HG02870 (cell line): Measurements from ENCODE around the gene ADCY5.

Experiments
- ATAC-seq: cut with Tn5 transposase; IDR thresholded peaks from one replicate; pipeline ENCODE4 v1.9.1; 2021; ENCODE audit warnings: mild to moderate bottlenecking, moderate library complexity; ENCODE audit not compliant: unreplicated experiment

Gene ADCY5

DNA sequence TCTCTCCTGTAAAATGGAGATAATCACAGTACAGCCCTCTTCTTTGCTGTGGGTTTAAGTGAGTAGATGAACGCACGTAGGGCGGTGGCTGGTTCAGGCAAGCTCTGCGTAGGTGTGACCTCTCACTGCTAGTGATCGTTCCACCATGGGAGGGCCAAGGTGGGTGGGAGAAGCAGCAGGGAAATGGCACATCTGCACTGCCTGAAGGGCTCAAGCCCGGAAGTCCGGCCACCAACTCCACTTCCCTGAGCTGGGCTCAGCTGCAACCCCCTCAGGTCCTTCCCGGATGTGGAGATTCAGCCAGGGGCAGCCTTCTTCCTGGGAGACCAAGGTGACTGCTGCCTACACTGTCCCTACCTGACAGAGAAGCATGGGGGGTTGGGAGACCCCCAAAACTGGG lies 102.9 kb downstream of the ADCY5 start:
- no peak for ATAC-seq

DNA sequence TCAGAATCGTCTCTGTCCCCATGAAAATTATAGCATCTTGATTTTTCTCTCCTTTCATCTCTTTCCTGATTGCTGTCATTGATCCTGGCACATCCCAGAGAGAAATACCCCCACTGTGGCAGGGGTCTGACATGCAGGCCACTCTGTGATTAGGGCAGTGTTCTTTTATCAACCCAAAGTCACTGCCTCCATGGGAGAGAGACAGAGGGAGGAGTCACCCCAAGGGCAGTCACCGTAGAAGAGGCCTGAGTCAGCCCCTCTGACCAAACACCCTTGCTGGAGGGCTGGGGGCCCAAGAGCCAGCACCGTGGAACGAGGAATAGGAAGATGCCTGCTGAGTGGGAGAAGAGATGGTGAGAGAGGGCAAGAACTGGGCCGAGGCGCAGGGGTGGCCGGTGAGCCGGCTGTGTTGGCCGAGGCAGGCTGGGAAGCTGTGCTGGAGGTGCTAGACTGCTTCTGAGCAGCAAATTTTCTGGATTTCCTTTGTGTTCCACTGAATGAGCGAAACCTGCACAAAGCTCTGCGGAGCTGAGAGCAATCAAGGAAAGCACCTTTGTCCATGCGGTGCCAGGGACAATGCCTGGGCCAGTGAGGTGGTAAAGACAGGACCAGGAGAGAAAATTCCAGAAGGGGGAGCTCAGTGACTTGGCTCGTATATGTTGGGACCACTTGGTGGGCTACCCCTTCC lies 103.8 kb downstream of the ADCY5 start:
- ATAC-seq = no peak

DNA sequence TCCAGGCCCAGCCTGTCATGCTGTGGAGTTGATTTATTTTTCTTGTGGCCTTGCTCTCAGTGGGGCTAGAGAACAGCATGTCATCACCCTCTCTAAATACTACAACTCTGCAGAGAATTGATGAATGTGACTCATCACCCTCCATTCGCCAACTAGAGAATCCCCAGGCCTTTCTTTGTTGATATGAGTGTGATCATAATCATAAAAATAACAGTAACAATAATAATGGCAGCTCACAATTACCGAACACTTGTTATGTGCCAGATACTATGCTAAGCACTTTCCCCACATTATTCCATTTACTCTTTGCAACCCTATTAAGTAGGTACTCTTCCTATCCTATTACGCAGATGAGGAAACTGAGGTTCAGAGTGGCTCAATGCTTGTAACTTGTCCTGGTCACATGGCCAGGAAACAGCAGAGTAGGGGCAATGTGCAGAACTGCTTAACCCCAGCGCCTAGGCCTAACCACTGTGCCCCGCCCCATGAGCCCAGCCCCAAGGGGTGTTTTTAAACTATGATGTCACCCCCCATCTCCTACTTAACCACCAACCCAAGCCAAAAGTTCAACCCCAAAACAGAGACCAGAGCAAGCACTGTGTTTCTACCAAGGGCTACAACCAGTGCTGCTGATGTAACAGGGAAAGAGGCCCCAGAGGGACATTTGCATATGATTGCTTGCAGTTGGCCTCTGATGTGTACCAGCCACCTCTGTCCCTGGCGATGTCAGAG lies 104.5 kb downstream of the ADCY5 start:
- no peak for ATAC-seq

DNA sequence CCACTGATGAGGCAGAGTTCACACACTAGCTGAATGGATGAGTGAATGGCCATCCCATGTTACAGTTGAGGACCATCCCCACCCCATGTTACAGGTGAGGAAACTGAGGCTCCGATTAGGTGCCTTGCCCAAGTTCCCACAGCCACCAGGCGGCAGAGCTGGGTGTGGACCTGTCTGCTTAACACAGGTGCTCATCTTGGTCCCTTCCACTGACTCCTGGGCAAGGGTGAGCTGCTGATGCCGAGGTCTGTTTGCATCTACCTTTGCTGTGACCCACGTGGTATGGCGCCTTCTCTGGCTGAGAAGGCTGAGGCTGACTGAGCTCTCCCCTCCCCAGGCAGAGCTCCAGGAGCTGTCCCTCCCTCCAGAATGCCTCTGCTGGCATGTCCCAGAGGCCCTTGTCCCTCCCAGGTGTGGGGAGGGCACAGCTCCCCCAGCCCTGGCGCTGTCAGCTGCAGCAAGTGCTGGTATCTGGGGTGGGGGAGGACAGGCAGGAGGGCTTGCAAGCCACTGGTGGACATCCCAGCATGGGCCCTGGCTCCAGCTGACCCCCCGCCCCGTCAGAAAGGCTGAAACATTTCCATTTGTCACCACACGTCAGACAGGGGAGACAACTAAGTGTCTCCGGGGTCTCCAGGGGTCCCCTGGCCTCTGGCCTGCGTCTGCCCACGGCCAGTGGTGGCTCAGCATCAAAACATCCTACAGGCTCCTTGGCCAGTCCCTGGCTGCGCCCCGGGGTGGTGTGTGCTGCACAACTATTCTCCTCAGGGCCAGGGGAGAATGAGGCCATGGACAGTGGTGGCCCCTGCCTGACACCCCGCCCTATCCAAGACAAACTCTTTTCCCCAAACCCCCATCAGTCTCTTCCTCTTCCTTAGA lies 105.4 kb downstream of the ADCY5 start:
- ATAC-seq = no peak

DNA sequence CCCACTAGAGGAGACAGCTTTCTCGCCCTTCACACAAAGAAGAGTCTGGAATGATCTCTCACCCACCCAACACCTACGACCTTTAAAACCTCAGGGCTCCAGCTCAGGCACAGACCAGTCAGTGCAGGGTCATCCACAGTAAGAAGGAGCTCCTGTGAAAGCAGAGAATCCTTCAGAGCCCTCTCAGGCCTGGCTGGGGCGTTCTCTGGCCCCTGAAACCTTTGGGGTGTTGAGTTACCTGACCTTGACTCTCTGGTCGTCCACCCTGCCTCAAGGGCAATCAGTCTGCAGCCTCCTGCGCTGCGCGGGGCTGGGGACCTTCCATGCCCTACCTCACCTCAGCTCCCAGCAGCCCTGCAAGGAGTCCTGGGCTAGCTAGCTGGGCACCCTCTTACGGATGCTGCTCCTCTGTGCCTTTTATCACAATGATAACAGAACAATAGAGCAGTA lies 106.2 kb downstream of the ADCY5 start:
- ATAC-seq = no peak

DNA sequence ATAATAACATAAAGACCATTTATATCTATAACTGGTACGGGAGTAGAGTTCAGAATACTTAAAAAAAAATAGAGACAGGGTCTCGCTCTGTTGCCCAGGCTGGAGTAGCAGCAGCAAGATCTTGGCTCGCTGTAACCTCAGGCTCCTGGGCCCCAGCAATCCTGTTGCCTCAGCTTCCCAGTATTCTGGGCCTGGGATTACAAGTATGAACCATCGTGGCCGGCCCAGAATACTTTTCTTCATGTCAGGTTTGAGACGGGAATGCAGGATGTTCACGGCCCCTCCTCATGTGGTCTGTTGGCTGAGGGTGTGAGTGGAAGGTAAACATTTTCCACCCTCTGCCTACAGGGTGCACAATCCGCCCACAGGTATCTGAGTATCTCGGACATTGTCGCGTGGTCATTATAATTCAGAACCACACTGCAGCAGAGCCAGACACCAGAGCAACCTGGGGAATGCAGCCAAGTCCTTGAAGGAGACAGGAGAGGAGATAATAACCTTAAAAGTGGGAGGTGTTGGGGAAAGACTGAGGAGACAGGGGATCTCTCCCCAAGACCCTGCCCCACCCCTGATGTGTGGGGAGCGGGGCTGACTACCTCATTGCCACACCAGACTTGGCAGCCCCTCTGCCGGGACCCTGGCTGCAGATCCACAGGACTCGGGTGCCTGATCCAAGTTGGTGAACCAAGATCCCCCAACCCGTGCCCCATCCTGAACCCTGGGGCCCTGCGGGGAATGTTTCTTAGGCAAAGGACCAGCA lies 106.8 kb downstream of the ADCY5 start:
- ATAC-seq = no peak

DNA sequence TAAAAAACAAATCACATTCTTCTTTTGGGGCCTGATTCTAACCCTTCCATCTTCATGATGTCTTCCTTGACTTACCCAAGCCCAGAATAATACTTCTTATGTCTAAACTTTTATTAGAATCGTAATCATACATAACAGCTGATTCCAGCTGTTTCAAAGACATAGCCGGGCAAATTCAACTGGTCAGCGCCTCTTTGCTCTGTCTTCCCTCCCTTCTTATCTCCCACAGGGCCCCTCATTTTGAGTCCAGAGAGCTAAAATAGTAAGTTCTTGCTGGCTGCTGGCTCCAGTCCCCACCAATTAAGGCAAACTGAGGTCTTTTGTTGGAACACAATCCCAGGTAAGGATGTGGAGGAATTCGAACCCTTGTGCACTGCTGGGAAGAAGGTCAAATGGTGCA lies 108.6 kb downstream of the ADCY5 start:
- ATAC-seq = no peak

DNA sequence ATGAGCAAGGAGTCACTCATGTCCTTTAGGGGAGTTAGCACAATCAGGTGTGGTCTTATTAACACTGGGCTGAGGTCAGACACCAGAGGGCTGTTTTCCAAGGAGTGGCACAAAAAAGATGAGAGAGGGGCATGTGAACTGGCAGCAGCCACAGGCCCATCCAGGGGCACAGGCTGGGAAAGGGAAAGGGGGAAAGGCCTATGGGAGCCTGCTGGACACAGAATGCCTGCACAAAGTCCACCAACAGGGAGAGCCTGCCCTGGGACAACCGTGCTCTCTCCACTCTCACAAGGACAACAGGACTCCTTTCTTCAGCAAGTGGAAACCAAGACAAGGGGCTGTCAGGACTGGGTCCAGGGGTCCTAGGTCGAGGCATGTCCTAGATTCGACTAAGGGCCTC lies 109.6 kb downstream of the ADCY5 start:
- ATAC-seq = no peak

DNA sequence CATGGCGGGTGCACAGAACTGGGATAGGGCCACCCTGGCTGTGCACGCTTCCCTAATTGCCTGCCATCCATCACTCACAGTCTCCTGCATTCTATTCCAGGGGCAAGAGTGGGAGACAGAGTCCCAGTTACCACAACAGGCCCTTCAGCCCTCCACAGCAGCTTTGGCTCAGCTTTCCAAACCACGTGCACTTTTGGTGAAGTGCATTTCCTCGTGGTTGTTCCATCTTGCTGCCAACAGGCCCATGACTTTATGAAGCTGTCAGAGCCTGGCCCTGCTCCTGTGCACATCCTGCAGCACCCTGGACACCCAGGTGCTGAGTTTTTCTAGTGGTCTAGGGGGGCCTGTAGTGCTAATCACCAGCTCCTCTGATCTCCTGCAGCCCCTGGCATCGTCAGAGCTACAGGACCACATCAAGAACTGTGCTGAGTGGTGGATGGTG lies 110.2 kb downstream of the ADCY5 start:
- ATAC-seq = no peak

DNA sequence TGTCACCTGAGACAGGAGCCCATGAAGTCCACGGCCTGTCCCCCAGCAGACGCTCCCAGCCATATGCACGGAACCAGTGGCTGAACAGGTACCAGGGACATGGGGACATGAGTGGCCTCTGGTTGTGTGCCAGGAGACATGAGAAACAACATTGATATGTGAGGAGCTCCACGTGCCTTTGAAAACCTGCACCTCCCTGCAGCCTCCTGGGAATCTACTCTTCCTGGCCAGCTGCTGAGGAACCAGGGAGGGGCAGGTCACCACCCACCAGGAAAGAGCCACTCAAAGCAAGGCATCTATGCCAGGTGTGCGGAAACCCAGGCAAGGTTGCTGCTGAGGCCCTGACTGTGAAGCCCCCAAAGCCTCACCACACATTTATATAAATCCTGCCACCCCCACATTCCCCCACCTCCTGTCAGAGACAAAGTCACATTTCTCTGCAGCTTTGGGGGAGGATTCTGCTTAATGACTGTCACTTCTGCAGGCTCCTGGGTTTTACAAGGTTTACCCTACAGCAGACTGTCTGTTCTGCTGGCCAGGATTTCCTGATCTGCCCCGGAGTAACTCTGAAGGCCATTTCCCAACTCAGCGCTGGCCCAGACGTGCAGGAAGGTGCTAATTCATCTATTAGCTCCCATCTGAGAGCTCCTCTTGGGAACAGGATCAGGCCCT lies 110.8 kb downstream of the ADCY5 start:
- ATAC-seq = no peak

DNA sequence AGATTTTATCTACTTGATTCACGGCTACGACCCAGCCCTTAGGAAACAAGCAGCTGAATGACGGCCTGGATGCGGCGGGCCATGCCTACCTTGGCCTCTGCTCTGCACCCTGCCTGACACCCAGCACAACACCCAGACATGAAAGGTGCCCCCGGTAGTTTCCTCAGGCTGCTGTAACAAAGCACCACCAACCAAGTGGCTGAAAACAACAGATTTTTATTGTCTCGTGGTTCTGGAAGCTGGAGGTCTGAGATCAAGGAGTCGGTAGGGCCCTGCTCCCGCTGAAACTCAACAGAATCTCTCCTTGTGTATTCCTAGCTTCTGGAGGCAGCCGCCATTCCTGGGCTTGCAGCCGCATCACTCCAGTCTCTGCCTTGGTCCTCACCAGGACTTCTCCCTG lies 111.7 kb downstream of the ADCY5 start:
- no peak for ATAC-seq

DNA sequence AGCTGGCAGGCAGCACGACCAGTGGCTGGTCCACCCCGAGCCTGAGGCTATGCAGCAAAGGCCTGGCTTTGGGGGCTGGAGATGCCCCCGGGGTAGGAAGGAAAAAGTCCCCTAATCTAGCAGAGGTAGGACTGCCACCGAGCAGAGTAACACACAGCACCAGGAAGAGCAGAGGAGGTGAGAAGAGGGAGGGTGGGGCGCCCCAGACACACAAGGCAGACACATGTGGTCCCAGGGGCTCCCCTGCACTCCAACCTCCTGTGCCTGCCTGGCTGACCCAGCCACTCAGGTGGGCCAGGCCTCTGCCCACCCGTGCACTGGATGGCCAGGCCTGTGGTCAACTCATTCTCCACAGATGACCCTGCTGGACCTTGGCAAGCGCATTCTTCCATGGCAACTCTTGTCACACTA lies 112.4 kb downstream of the ADCY5 start:
- no peak for ATAC-seq

DNA sequence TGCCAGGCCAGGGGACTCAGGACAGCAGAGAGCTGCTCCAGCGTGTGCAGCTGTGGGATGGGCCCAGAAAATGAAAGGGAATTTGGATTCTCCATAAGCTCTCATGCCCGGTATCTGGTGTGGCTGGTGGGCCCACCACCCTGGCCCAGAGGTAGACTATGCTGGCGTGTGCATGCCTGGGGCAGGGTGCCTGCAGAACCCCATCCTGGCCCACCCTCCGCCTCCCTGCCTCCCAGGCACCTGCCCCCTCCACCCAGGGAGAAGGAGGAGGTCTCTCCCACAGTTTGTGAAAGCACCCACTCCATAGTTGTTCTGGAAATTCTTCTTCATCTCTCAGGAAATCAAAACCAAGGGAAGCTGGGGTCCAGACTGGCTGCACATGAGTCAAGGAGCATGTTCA lies 112.9 kb downstream of the ADCY5 start:
- no peak for ATAC-seq

DNA sequence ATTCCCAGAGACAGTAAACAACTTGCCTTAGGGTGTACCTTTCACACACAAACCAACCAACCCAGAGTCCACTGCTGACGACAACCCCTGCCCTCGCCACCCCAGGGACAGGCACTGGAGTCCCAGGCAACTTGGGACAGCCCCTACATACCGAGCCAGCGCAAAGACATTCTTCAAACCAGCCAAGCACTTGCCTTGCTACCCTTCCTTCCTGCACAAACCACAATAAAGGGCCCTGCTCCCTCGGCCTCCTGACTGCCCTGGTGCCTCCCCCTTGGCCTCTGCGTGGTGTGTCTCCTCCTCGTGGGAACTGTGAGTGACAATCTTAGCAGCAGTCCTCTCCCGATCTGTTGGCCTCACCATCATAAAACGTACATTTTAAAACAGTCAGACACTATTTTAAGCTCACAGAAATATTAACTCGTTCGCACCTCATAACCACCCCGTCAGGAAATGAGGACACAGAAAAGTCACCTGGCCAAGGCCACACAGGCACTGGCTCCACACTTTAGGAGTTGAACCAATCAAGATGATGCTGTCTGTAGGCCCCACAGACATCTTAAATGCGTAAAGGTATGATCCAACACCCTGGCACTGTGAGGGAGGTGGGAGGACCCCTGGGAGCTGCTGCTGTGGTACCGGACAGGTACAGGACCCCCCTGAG lies 113.8 kb downstream of the ADCY5 start:
- ATAC-seq = no peak

DNA sequence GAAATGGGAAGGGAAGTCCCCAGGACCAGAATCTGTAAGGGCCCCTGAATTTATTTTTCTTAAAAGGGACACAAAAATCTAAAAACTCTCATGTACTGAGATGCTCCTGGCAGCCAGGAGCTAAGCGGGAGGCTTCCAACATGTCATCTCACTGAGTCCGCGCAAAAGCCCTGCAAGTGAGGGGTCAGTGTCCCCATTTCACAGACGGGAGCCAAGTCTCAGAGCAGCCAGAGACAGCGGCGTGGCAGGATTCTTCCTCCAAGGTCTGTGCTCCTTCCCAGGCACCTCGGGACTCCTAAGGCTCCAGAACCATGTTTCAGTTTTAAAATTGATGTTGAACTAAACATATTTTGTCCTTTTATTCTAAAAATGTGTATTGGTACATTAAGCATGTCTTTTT lies 114.8 kb downstream of the ADCY5 start:
- ATAC-seq = no peak

DNA sequence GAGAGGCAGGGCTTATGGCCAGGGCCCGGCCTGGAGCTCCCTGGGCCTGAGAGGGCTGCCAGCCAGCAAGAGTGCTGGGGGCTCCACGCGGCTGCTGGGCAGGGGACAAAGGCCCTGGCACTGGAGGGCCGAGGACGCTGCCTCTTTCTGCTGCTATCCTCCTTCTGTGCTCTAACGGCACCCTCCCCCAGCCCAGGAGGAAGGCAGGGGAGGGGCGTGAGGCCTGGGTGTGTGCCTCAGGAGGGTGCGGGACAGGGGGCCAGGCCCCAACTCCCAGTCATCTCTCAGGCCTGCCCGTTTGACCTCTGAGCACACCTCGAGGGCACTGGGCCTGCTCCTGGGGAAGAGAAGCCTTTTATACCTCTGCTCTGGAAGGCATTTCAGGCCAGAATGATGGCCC lies 115.5 kb downstream of the ADCY5 start:
- no peak for ATAC-seq

DNA sequence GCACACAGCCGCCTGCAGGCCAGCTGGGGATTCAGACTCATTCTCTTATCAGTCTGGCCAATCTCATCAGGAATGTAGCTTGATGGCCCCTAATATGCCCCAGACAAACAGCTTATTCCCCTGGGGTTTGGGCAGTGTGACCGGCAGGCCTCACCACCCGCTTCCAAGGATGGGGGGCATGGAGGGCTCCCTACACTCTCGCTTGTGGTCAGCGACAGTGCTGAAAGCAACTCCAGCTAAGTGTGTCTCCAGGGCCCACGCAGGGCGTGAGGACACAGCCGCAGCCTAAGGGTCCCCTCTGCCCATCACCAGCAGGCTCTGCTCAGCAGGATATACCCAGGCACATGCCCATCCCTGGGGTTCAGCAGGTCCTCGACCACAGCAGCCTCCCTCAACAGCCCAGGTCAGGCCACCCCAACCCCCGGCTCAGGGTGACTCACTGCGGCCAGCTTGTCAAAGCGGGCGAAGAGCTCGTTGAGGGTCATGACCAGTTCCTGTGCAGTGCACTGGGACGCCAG lies 116.7 kb downstream of the ADCY5 start:
- no peak for ATAC-seq

DNA sequence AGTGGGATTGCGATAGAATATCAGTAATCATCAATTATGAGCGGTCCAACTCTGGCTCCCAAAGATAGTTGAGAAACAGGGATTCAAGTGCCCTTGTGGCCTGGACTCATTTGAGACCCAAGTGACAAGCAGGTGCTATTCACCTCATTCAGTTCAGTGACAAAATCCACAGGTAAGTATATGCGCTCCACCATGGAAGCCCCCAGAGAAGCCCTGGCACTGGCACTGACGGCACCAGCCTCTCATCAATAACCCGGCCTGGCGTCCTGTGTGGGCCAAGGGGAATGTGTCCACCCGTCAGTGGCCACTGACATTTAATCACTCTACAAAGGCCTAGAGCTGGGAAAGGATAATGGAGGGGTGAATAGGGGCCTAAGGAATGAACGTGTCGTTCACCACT lies 117.2 kb downstream of the ADCY5 start:
- ATAC-seq = no peak

DNA sequence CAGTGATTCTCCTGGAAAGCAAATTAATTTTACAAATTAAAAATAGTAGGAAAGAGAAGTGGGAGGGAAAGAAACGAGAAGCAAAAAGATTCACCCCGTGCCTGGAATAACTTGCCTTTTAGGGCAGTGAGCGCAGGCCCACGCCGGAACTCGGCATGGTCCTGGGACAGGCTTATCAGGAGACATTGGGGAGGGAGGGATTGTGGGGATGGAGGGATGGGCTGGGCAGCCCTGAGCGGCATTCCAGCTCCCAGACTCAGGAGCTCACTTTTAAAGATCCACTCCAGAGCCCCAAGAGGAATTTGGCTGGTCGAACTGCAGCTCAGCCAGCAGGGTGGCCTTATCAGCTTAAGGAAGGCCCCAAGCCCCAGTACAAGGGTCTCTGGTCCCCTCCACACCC lies 117.9 kb downstream of the ADCY5 start:
- no peak for ATAC-seq
